GM23248 (cell line): ENCODE data around the gene RTF1. TPM values are rescaled to one million over a fixed set of nuclear protein-coding genes. Genes with fewer than 3 reads are reported as not detected.
"Not testable (repeated sequence)": the region's sequence is repeated elsewhere in the genome, so short reads cannot be mapped to it uniquely, and the experiment has no call there.

Experiments used
- DNase-seq: peaks from one replicate; pipeline ENCODE4 v3.0.0-alpha.2; 2015
- H2AFZ ChIP-seq: fragments of 200-600 bp; sonication (generic); 2 replicates; pipeline ENCODE4 v1.6.1; 2016; ENCODE audit warnings: antibody characterized with exemption
- H3F3A ChIP-seq: fragments of 200-600 bp; sonication (generic); 2 replicates; pipeline ENCODE4 v1.6.1; 2016; ENCODE audit warnings: mild to moderate bottlenecking, antibody characterized with exemption, mixed run types; ENCODE audit not compliant: insufficient read depth
- H3K27ac ChIP-seq: fragments of 200-600 bp; sonication (generic); 2 replicates; pipeline ENCODE4 v1.5.1; 2016; ENCODE audit warnings: mild to moderate bottlenecking
- H3K27me3 ChIP-seq: fragments of 200-600 bp; sonication (generic); replicated peaks from 2 replicates; pipeline ENCODE4 v1.6.1; 2016; ENCODE audit warnings: mild to moderate bottlenecking; ENCODE audit not compliant: insufficient read depth
- H3K36me3 ChIP-seq: fragments of 200-600 bp; sonication (generic); 2 replicates; pipeline ENCODE4 v1.6.1; 2016; ENCODE audit warnings: low read depth, mild to moderate bottlenecking
- H3K4me1 ChIP-seq: fragments of 200-600 bp; sonication (generic); 2 replicates; pipeline ENCODE4 v1.6.1; 2016; ENCODE audit warnings: mild to moderate bottlenecking; ENCODE audit not compliant: insufficient read depth
- H3K4me2 ChIP-seq: fragments of 200-600 bp; sonication (generic); one replicate; pipeline ENCODE4 v1.6.1; 2016; ENCODE audit warnings: mild to moderate bottlenecking; ENCODE audit not compliant: unreplicated experiment
- H3K4me3 ChIP-seq: fragments of 200-600 bp; sonication (generic); 2 replicates; pipeline ENCODE4 v1.5.1; 2016; ENCODE audit warnings: mild to moderate bottlenecking
- H3K79me2 ChIP-seq: fragments of 200-600 bp; sonication (generic); 2 replicates; pipeline ENCODE4 v1.6.1; 2016; ENCODE audit warnings: mild to moderate bottlenecking; ENCODE audit not compliant: insufficient read depth
- H3K9ac ChIP-seq: fragments of 200-600 bp; sonication (generic); 2 replicates; pipeline ENCODE4 v1.6.1; 2016; ENCODE audit warnings: mild to moderate bottlenecking
- H3K9me2 ChIP-seq: fragments of 200-600 bp; sonication (generic); 2 replicates; pipeline ENCODE4 v1.6.1; 2016; ENCODE audit warnings: mixed run types, mild to moderate bottlenecking, moderate library complexity; ENCODE audit not compliant: insufficient read depth
- H3K9me3 ChIP-seq: fragments of 200-600 bp; sonication (generic); one replicate; pipeline ENCODE4 v1.6.1; 2017; ENCODE audit warnings: low read depth
- H4K20me1 ChIP-seq: fragments of 200-600 bp; sonication (generic); 2 replicates; pipeline ENCODE4 v1.6.0; 2016; ENCODE audit not compliant: insufficient read depth
- EZH2 ChIP-seq: fragments of 200-600 bp; sonication (generic); IDR thresholded peaks from 2 replicates; pipeline ENCODE4 v1.6.1; 2018; ENCODE audit warnings: antibody characterized with exemption, mild to moderate bottlenecking; ENCODE audit not compliant: insufficient read depth, poor library complexity, severe bottlenecking
- EZH2phosphoT487 ChIP-seq: fragments of 200-600 bp; sonication (generic); IDR thresholded peaks from 2 replicates; pipeline ENCODE4 v1.6.1; 2018; ENCODE audit warnings: antibody characterized with exemption, moderate library complexity, mild to moderate bottlenecking, low read depth; ENCODE audit not compliant: insufficient read depth
- WGBS, 2 experiments: methylation state at CpG; one replicate each; pipeline ENCODE4 v1.1.6; 2015 to 2017; ENCODE audit warnings: low lambda C conversion rate in 2 of 2, low coverage in 1 of 2; ENCODE audit errors: missing lambda C conversion rate in 2 of 2; 5-methylcytosine and 5-hydroxymethylcytosine counted together
- in situ Hi-C: fragments of 300-500 bp; cut with MboI; formaldehyde crosslinking; loops from 2 replicates; pipeline ENCODE4 v1.15.0; 2020
- polyA plus RNA-seq: library from polyadenylated mRNA; unstranded; fragments of >200 nt; fragmentation: Nextera tagmentation; extraction: Ambion mirVana; gene quantifications from 2 replicates; pipeline ENCODE4 v1.2.1, GENCODE V29; 2016
- total RNA-seq: library from RNA; depleted of rRNA; stranded (reverse); fragments of >200 nt; shearing (Covaris generic); gene quantifications from 2 replicates; pipeline ENCODE4 v1.2.3, GENCODE V29; 2014

RTF1 gene
- total and polyA plus RNA-seq, 2 experiments from 2014 or later = 20.5 to 58.6 TPM

- Histone ChIP-seq H3K79me2 (peaks cover 61% of the 10 kb centered on the region), H3K36me3 (no peaks in the 10 kb centered on the region)
- in situ Hi-C loops = no loop called here
Measured at GRCh38 chr15:41416128-41416741, 660 bp upstream of the RTF1 start.

GRCh38 chr15:41417418-41418195 is 712 bp downstream of the RTF1 start:
- Histone ChIP-seq H3K27ac (peak overlapping the region; percentile 66), H4K20me1 (peaks cover 19% of the 10 kb centered on the region; the same call in 1 of the 2 replicates), H3K9me2 (no peaks in the 10 kb centered on the region), H3K27me3 (no peaks in the 10 kb centered on the region), H3K79me2 (peaks cover 75% of the 10 kb centered on the region), H3K4me3 (peak overlapping the region; percentile 84), H3F3A (peaks cover 15% of the 10 kb centered on the region), H2AFZ (peak overlapping the region; percentile 95), H3K9ac (peak overlapping the region; percentile 85), H3K36me3 (no peaks in the 10 kb centered on the region), H3K4me2 (peak overlapping the region; percentile 94), H3K4me1 (peaks cover 21% of the 10 kb centered on the region), H3K9me3 (no peaks in the 10 kb centered on the region)
- peak; percentile 69 for DNase-seq
- 1 to 2% methylated on average over 31 to 37 of the region's 37 CpGs for WGBS, 2 experiments
- TF ChIP-seq EZH2 = no peak
- no peak for TF ChIP-seq EZH2phosphoT487
- in situ Hi-C loops = no loop called here

More at GRCh38 chr15:41416128-41416741, 660 bp upstream of the RTF1 start:
- Histone ChIP-seq H2AFZ (peak overlapping the region; percentile 95), H3K4me3 (peak overlapping the region; percentile 84), H3K27ac (peak overlapping the region; percentile 66), H3K9me3 (no peaks in the 10 kb centered on the region), H3F3A (peaks cover 15% of the 10 kb centered on the region), H3K4me2 (peak overlapping the region; percentile 76), H3K9me2 (no peaks in the 10 kb centered on the region), H3K4me1 (peaks cover 17% of the 10 kb centered on the region), H3K27me3 (no peaks in the 10 kb centered on the region), H4K20me1 (peaks cover 15% of the 10 kb centered on the region; the same call in 1 of the 2 replicates), H3K9ac (peak overlapping the region; percentile 85)
- no peak for DNase-seq
- WGBS, 2 experiments = 36% methylated on average over 20 of the region's 20 CpGs
- TF ChIP-seq EZH2phosphoT487 (no peak), EZH2 (no peak)

- Histone ChIP-seq H2AFZ (no peak overlapping the region), H3K4me1 (peaks cover 9% of the 10 kb centered on the region; the same call in 1 of the 2 replicates), H3F3A (0 out of 2 replicates have a peak, but pooled peaks cover under 1% of the 10 kb centered on the region), H3K9me2 (no peaks in the 10 kb centered on the region), H3K27ac (no peak overlapping the region), H4K20me1 (peaks cover 16% of the 10 kb centered on the region; the same call in 1 of the 2 replicates), H3K4me3 (no peak overlapping the region), H3K79me2 (peaks cover 93% of the 10 kb centered on the region), H3K9me3 (no peaks in the 10 kb centered on the region), H3K27me3 (no peaks in the 10 kb centered on the region), H3K4me2 (no peak overlapping the region), H3K9ac (no peak overlapping the region), H3K36me3 (no peaks in the 10 kb centered on the region)
- WGBS, 2 experiments = 96 to 97% methylated on average over 7 of the region's 7 CpGs
- in situ Hi-C loops = no loop called here
- TF ChIP-seq EZH2phosphoT487 (no peak), EZH2 (no peak)
- DNase-seq = no peak
Measured at GRCh38 chr15:41423979-41424659, 7.2 kb downstream of the RTF1 start.

GRCh38 chr15:41424809-41425208 is 7.9 kb downstream of the RTF1 start:
- 0 out of 2 replicates have a peak, but pooled peaks cover 4% of the 10 kb centered on the region for H3K4me1 ChIP-seq
- no peak overlapping the region for H3K4me2 ChIP-seq
- H4K20me1 ChIP-seq = peaks cover 11% of the 10 kb centered on the region; the same call in 1 of the 2 replicates
- no peaks in the 10 kb centered on the region for H3F3A ChIP-seq
- no peaks in the 10 kb centered on the region for H3K9me2 ChIP-seq
- no peaks in the 10 kb centered on the region for H3K9me3 ChIP-seq
- H3K79me2 ChIP-seq = peaks cover 93% of the 10 kb centered on the region
- H3K4me3 ChIP-seq = no peak overlapping the region
- H3K9ac ChIP-seq = no peak overlapping the region
- H2AFZ ChIP-seq = no peak overlapping the region
- TF ChIP-seq EZH2phosphoT487 (no peak), EZH2 (no peak)
- H3K27ac ChIP-seq = no peak overlapping the region
- DNase-seq = no peak
- WGBS, 2 experiments = 97% methylated on average over 14 of the region's 14 CpGs
- no peaks in the 10 kb centered on the region for H3K36me3 ChIP-seq
- no peaks in the 10 kb centered on the region for H3K27me3 ChIP-seq
- in situ Hi-C loops = no loop called here

GRCh38 chr15:41425907-41426306 is 9.0 kb downstream of the RTF1 start:
- H3K27me3 ChIP-seq, in situ Hi-C loops, DNase-seq, H3K9me2 ChIP-seq, H3K4me1 ChIP-seq, H3K9me3 ChIP-seq, H3K27ac ChIP-seq, H3F3A ChIP-seq, H3K36me3 ChIP-seq, H3K4me2 ChIP-seq, H4K20me1 ChIP-seq, H3K4me3 ChIP-seq, H3K9ac ChIP-seq, H2AFZ ChIP-seq: not testable (repeated sequence)
- 95 to 98% methylated on average over 5 of the region's 5 CpGs for WGBS, 2 experiments
- H3K79me2 ChIP-seq = peaks cover 93% of the 10 kb centered on the region
